Measurements from ENCODE around the gene UNC93A.

GRCh38 chr6:167327391-167327790 lies 36.3 kb downstream of the UNC93A start:
- no peak for TF ChIP-seq CTCF (IDR thresholded peaks at IDR 0.05; ENCODE audit: insufficient read depth, low read length, poor library complexity, severe bottlenecking)
- no peak for TF ChIP-seq EZH2phosphoT487 (conservative IDR thresholded peaks at IDR 0.05; ENCODE audit: low read length)

Measured in SU-DHL-6 (cell line).